SK-N-MC (cell line): ENCODE measurements around the gene DPP7.
"Not testable (repeated sequence)": the region's sequence is repeated elsewhere in the genome, so short reads cannot be mapped to it uniquely, and the experiment has no call there.

Experiments used
- DNase-seq: peaks from one replicate; pipeline ENCODE4 v3.0.0-alpha.2; 2011; ENCODE audit warnings: low read depth, low spot score
- H3K27ac ChIP-seq: fragments of 200-600 bp; sonication (generic); 2 replicates; pipeline ENCODE4 v1.5.1; 2016; ENCODE audit warnings: mixed run types
- H3K36me3 ChIP-seq: fragments of 200-600 bp; sonication (generic); 2 replicates; pipeline ENCODE4 v1.6.1; 2017; ENCODE audit warnings: antibody characterized with exemption, low read length, mixed read lengths; ENCODE audit not compliant: insufficient read depth
- H3K4me3 ChIP-seq: fragments of 200-600 bp; sonication (generic); 2 replicates; pipeline ENCODE4 v1.5.1; 2016
- H3K9ac ChIP-seq: fragments of 200-600 bp; sonication (generic); 2 replicates; pipeline ENCODE4 v1.8.0; 2017; ENCODE audit warnings: mixed run types, mixed read lengths; ENCODE audit not compliant: insufficient read length
- H3K9me3 ChIP-seq: fragments of 200-600 bp; sonication (generic); 2 replicates; pipeline ENCODE4 v1.6.1; 2017; ENCODE audit warnings: low read depth, mild to moderate bottlenecking, antibody characterized with exemption, low read length, moderate library complexity, mixed read lengths
- EZH2 ChIP-seq: fragments of 200-600 bp; sonication (generic); IDR thresholded peaks from one replicate; pipeline ENCODE4 v1.6.1; 2017; ENCODE audit warnings: antibody characterized with exemption
- FOXP2 ChIP-seq: optimal IDR thresholded peaks from 2 replicates; pipeline ENCODE3; 2011; ENCODE audit warnings: mild to moderate bottlenecking, moderate library complexity; ENCODE audit not compliant: insufficient read depth; ENCODE audit errors: extremely low read length, control extremely low read depth
- POLR2AphosphoS5 ChIP-seq: IDR thresholded peaks from 2 replicates; pipeline ENCODE4 v1.6.1; 2012; ENCODE audit warnings: mild to moderate bottlenecking, low read depth, low read length, borderline replicate concordance

The DPP7 gene

DNA sequence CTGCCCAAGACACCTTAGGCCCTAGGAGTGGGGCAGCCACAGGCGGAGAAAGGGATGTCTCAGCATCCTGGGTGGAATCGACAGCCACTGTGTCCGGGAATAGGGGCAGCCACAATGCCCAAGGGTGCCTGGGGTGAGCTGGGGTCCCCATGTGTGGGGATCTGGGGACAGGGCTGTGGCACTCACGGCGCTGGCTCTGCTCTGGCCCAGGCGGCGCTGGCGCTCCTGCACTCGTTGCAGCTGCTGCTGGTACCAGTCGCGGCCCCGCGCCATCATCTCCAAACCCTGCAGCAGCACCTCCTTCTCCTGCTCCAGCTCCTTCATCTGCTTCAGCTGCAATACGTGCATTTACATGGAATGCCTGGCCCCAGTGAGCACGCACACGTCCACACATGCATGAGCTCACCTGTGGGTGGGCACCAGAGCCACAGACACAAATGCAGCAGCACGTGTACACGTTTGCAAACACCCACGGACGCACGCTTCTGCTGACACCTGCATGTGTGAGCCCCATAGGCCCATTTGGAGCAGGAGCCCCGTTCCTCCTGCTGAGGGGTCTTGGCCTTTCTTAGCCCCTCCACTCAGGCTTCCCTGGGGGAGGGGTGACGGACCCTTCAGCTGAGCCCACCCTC lies 49.1 kb downstream of the DPP7 start:
- TF ChIP-seq EZH2: no peak
- TF ChIP-seq FOXP2: no peak
- no peak for TF ChIP-seq POLR2AphosphoS5
- no peak for DNase-seq
- Histone ChIP-seq H3K27ac (no peak overlapping the region), H3K4me3 (no peak overlapping the region), H3K9me3 (no peaks in the 10 kb centered on the region), H3K9ac (no peak overlapping the region), H3K36me3 (peaks cover 4% of the 10 kb centered on the region; the same call in 1 of the 2 replicates)

- no peak overlapping the region for H3K9ac ChIP-seq
Measured at GRCh38 chr9:137064880-137065164, 49.7 kb downstream of the DPP7 start.

DNA sequence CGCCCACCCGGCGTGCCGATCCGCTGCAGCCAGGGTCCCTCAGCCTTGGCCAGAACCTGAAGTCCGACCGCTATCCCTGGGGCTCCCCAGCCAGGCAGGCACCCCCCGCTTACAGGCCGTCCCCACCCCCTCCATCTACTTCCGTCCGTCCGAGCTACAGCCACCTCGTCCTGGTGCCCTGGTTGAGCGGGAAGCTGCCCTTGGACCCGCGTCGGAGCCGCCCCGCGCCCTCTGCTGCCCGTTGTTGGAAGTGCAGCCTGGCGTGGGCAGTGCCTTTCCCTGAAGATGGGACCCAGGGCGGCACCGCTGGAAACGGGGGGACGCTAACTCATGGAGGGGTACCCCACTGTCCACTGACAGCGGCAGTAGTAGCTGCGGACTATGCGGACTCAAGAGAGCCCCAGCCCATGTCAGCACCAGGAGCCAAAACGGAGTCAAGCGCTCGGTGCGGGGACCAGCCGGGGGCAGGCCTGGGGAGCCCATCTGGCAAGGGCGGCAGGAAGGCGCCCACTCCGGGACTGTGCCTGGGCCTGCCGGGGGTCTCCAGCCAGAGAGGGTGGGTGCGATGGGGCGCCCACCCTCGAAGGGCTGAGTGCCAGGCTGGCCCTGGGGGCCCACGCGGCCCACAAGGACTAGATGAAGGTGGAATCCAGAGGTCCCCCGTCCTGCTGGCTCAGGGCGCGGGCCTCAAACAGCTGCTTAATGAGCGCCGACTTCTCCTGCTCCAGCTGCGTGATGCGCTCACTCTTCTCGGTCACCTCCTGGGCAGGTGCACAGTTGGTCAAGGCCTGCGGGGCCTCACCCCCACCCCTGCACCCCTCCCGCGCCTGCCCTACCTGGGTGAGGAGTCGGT lies 50.3 kb downstream of the DPP7 start:
- TF ChIP-seq FOXP2 (no peak), EZH2 (no peak), POLR2AphosphoS5 (no peak)
- peaks cover 4% of the 10 kb centered on the region; the same call in 1 of the 2 replicates for H3K36me3 ChIP-seq
- no peak overlapping the region for H3K27ac ChIP-seq
- no peak overlapping the region for H3K9ac ChIP-seq
- DNase-seq: no peak
- H3K4me3 ChIP-seq: no peak overlapping the region
- no peaks in the 10 kb centered on the region for H3K9me3 ChIP-seq

More at GRCh38 chr9:137064880-137065164, 49.7 kb downstream of the DPP7 start:
- Histone ChIP-seq H3K9me3 (no peaks in the 10 kb centered on the region), H3K4me3 (no peak overlapping the region), H3K27ac (no peak overlapping the region), H3K36me3 (peaks cover 4% of the 10 kb centered on the region; the same call in 1 of the 2 replicates)
- DNase-seq: no peak
- TF ChIP-seq EZH2 (no peak), FOXP2 (no peak), POLR2AphosphoS5 (no peak)

DNA sequence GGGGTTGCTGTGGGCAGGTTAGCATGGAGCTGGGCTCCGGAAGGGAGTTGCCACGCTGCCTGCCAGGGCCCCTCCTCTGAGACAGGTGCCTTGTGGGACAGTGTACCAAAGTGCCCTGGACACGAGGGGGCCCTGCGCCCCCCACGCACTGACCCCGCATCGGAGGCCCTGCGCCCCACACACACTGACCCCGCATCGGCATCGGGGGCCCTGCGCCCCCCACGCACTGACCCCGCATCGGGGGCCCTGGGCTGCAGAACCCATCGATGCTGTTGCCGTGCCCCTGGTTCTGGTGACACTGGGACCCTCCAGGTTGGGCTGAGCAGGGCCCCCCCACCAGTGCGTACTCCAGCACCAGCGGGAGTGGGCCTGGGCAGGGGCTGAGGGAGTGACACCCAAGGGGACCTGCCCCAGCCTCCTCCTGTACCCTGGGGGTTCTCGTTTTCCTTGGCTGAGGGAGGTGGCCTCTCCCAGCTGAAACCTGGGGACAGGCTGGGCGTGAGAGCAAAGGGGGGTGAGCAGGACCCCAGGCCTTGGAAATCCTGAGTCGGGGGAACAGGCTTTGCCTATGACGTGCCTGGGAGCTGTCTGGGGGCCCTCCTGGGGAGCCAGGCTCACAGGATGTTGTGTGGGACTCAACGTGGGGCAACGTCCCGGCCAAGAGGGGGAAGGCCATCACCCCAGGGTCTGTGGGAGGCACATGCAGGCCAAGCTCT lies 51.1 kb downstream of the DPP7 start:
- H3K36me3 ChIP-seq: peaks cover 4% of the 10 kb centered on the region; the same call in 1 of the 2 replicates
- H3K9ac ChIP-seq: no peak overlapping the region
- DNase-seq: no peak
- no peak overlapping the region for H3K27ac ChIP-seq
- no peaks in the 10 kb centered on the region for H3K9me3 ChIP-seq
- H3K4me3 ChIP-seq: no peak overlapping the region
- TF ChIP-seq FOXP2: no peak

GRCh38 chr9:137062798-137063197 lies 51.7 kb downstream of the DPP7 start:
- not testable (repeated sequence) for DNase-seq, H3K36me3 ChIP-seq, H3K27ac ChIP-seq, H3K4me3 ChIP-seq, H3K9ac ChIP-seq, H3K9me3 ChIP-seq

GRCh38 chr9:137062384-137062783 lies 52.1 kb downstream of the DPP7 start:
- TF ChIP-seq FOXP2: no peak
- TF ChIP-seq POLR2AphosphoS5: no peak; the same call in 1 of the 2 replicates
- TF ChIP-seq EZH2: no peak
- Histone ChIP-seq H3K4me3 (no peak overlapping the region), H3K9me3 (no peaks in the 10 kb centered on the region), H3K36me3 (peaks cover 4% of the 10 kb centered on the region; the same call in 1 of the 2 replicates), H3K9ac (no peak overlapping the region), H3K27ac (no peak overlapping the region)
- no peak for DNase-seq
